Fibroblast of pulmonary artery (primary cell): ENCODE data around the gene DNAH14.
A peak's percentile ranks its signal among the peaks of the same experiment; 100 is the strongest.

ENCODE experiments used
- DNase-seq: peaks from one replicate; pipeline ENCODE4 v3.0.0-alpha.2; 2010; ENCODE audit warnings: low read depth
- H3K4me3 ChIP-seq: replicated peaks from 2 replicates; pipeline ENCODE4 v1.5.1; 2011; ENCODE audit warnings: low read depth, mild to moderate bottlenecking, control low read depth, low read length, moderate library complexity
- CTCF ChIP-seq: IDR thresholded peaks from 2 replicates; pipeline ENCODE4 v1.5.1; 2011; ENCODE audit warnings: mild to moderate bottlenecking, control low read depth, low read length, inconsistent platforms; ENCODE audit errors: missing control alignments

The DNAH14 gene

GRCh38 chr1:225427235-225428067 lies 498.0 kb downstream of the DNAH14 start, which contains the start of gene LBR:
Gene LBR (minus strand): TSS chr1:225428038. CDS start chr1:225424075, 3,963 bp downstream.
- DNase-seq: no peak
- H3K4me3 ChIP-seq: peak within 1 kb of the TSS; percentile 83
- no peak for TF ChIP-seq CTCF

GRCh38 chr1:225428068-225428880 lies 498.8 kb downstream of the DNAH14 start:
- H3K4me3 ChIP-seq: peak overlapping the region; percentile 83
- TF ChIP-seq CTCF: no peak
- DNase-seq: peak; percentile 87

- no peak for TF ChIP-seq CTCF
- DNase-seq: no peak
- peak overlapping the region; percentile 83 for H3K4me3 ChIP-seq
Measured at GRCh38 chr1:225428881-225429455, 499.5 kb downstream of the DNAH14 start.

GRCh38 chr1:225430301-225430700 lies 500.8 kb downstream of the DNAH14 start:
- DNase-seq: no peak
- no peak for TF ChIP-seq CTCF
- no peak overlapping the region for H3K4me3 ChIP-seq

- H3K4me3 ChIP-seq: no peak overlapping the region
- no peak for DNase-seq
- TF ChIP-seq CTCF: no peak
Measured at GRCh38 chr1:225431081-225431863, 501.8 kb downstream of the DNAH14 start.

GRCh38 chr1:225434046-225434445 lies 504.6 kb downstream of the DNAH14 start:
- TF ChIP-seq CTCF: no peak

More at GRCh38 chr1:225434046-225434445, 504.6 kb downstream of the DNAH14 start:
- no peak for DNase-seq
- H3K4me3 ChIP-seq: no peak overlapping the region
